Activated CD8-positive, alpha-beta T cell treated with anti-CD3 and anti-CD28 coated beads for 36 hours (primary cell): Measurements from ENCODE around the gene REPS1. TPM values are rescaled to one million over a fixed set of nuclear protein-coding genes. Genes with fewer than 3 reads are reported as not detected.

ENCODE experiments used
- ATAC-seq: fragments of 200-7000 bp; cut with Tn5 transposase; one replicate; pipeline ENCODE4 v1.10.0; 2021; ENCODE audit warnings: mild to moderate bottlenecking, moderate library complexity
- CTCF ChIA-PET: fragments of 350-600 bp; sonication (Branson Sonifier 250); formaldehyde crosslinking; loops from one replicate; lab custom pipeline; 2021; ENCODE audit warnings: antibody characterized with exemption; lab: Charles Lee
- POLR2A ChIA-PET: fragments of 350-600 bp; sonication (Branson Sonifier 250); formaldehyde crosslinking; loops from one replicate; lab custom pipeline; 2021; ENCODE audit warnings: antibody characterized with exemption; lab: Charles Lee
- DNase-seq: peaks from one replicate; pipeline ENCODE4 v3.0.0-alpha.2; 2020
- H3K27ac Mint-ChIP-seq: one replicate; pipeline ENCODE4 v1.8.0; 2021; ENCODE audit warnings: mild to moderate bottlenecking, mixed read lengths
- H3K27me3 Mint-ChIP-seq: one replicate; pipeline ENCODE4 v1.8.0; 2021; ENCODE audit warnings: mixed read lengths
- H3K36me3 Mint-ChIP-seq: one replicate; pipeline ENCODE4 v1.8.0; 2021; ENCODE audit warnings: low read depth, mixed read lengths
- H3K4me1 Mint-ChIP-seq: one replicate; pipeline ENCODE4 v1.8.0; 2021; ENCODE audit warnings: low read depth, mixed read lengths
- H3K4me3 Mint-ChIP-seq: one replicate; pipeline ENCODE4 v1.8.0; 2021; ENCODE audit warnings: mild to moderate bottlenecking, moderate library complexity, mixed read lengths
- H3K9me3 Mint-ChIP-seq: one replicate; pipeline ENCODE4 v1.8.0; 2021; ENCODE audit warnings: mixed read lengths
- CTCF ChIP-seq: fragments of 200-600 bp; IDR thresholded peaks from one replicate; pipeline ENCODE4 v1.8.0; 2022; ENCODE audit warnings: antibody characterized with exemption, mild to moderate bottlenecking
- intact Hi-C: fragments of 100-400 bp; cut with micrococcal nuclease; formaldehyde crosslinking; loops from one replicate; pipeline ENCODE4 v1.10.0; 2022
- total RNA-seq, 2 experiments: library from RNA; stranded (reverse); gene quantifications; one replicate each; pipeline ENCODE4 v1.2.3, GENCODE V29; 2021

Gene REPS1
- total RNA-seq, 2 experiments from 2014 or later: 44.9 to 46.6 TPM

- POLR2A ChIA-PET: no interaction called here
- intact Hi-C loops: no loop called here
- Mint-ChIP-seq H3K27me3 (no peaks in the 10 kb centered on the region), H3K4me3 (no peak overlapping the region), H3K4me1 (no peaks in the 10 kb centered on the region), H3K9me3 (no peaks in the 10 kb centered on the region), H3K36me3 (no peaks in the 10 kb centered on the region), H3K27ac (no peak overlapping the region)
- no peak for DNase-seq
- no peak for TF ChIP-seq CTCF
- no peak for ATAC-seq
- CTCF ChIA-PET: no interaction called here
These were observed 102.8 kb downstream of the REPS1 start for GRCh38 chr6:138885156-138885819.

- no peak overlapping the region for H3K4me3 Mint-ChIP-seq
- H3K9me3 Mint-ChIP-seq: no peaks in the 10 kb centered on the region
- CTCF ChIA-PET: interaction anchor here (1.5 to 1.8 kb wide), 2 partner anchors 12 to 67 kb away, joined by 5 to 6 read pairs; no protein-coding TSS in a partner anchor
- TF ChIP-seq CTCF: no peak
- no peaks in the 10 kb centered on the region for H3K4me1 Mint-ChIP-seq
- no peaks in the 10 kb centered on the region for H3K36me3 Mint-ChIP-seq
- intact Hi-C loops: no loop called here
- no peak overlapping the region for H3K27ac Mint-ChIP-seq
- no peaks in the 10 kb centered on the region for H3K27me3 Mint-ChIP-seq
- POLR2A ChIA-PET: no interaction called here
- DNase-seq (no peak), ATAC-seq (no peak)
These were observed 105.6 kb downstream of the REPS1 start for GRCh38 chr6:138882369-138883017.

GRCh38 chr6:138873191-138873590, 114.9 kb downstream of the REPS1 start:
- DNase-seq: no peak
- intact Hi-C loops: no loop called here
- H3K9me3 Mint-ChIP-seq: no peaks in the 10 kb centered on the region
- CTCF ChIA-PET: no interaction called here
- POLR2A ChIA-PET: interaction anchor here (0.6 to 0.7 kb wide), 2 partner anchors 89 to 1512 kb away, joined by 3 read pairs; no protein-coding TSS in a partner anchor
- no peak for TF ChIP-seq CTCF
- no peak overlapping the region for H3K4me3 Mint-ChIP-seq
- H3K27me3 Mint-ChIP-seq: no peaks in the 10 kb centered on the region
- H3K4me1 Mint-ChIP-seq: peaks cover 2% of the 10 kb centered on the region
- H3K36me3 Mint-ChIP-seq: no peaks in the 10 kb centered on the region
- H3K27ac Mint-ChIP-seq: no peak overlapping the region
- ATAC-seq: no peak

- Mint-ChIP-seq H3K27me3 (no peaks in the 10 kb centered on the region), H3K27ac (no peak overlapping the region), H3K4me3 (no peak overlapping the region), H3K36me3 (no peaks in the 10 kb centered on the region), H3K9me3 (no peaks in the 10 kb centered on the region), H3K4me1 (peaks cover 2% of the 10 kb centered on the region)
- no peak for TF ChIP-seq CTCF
- POLR2A ChIA-PET: interaction anchor here (0.6 kb wide), 1 partner anchor 91 kb away, joined by 4 read pairs; no protein-coding TSS in a partner anchor
- intact Hi-C loops: no loop called here
- ATAC-seq (no peak), DNase-seq (no peak)
- CTCF ChIA-PET: no interaction called here
These were observed 118.7 kb downstream of the REPS1 start for GRCh38 chr6:138869398-138869797.

- Mint-ChIP-seq H3K4me3 (no peak overlapping the region), H3K27me3 (no peaks in the 10 kb centered on the region), H3K36me3 (no peaks in the 10 kb centered on the region), H3K4me1 (peaks cover 2% of the 10 kb centered on the region), H3K9me3 (no peaks in the 10 kb centered on the region), H3K27ac (no peak overlapping the region)
- CTCF ChIA-PET: no interaction called here
- DNase-seq (no peak), ATAC-seq (no peak)
- POLR2A ChIA-PET: no interaction called here
- intact Hi-C loops: no loop called here
- TF ChIP-seq CTCF: no peak
These were observed 119.9 kb downstream of the REPS1 start for GRCh38 chr6:138868181-138868580.
